ENCODE data around the gene CDAN1. TPM values are rescaled to one million over a fixed set of nuclear protein-coding genes. Genes with fewer than 3 reads are reported as not detected.

Gene CDAN1
- total RNA-seq, 2 donors from 2014 or later, result 3.5 to 6.1 TPM

- no peak for TF ChIP-seq CTCF (IDR thresholded peaks at IDR 0.05)
- no peak overlapping the region for H3K27ac ChIP-seq
- no peak for DNase-seq (ENCODE audit: low spot score)
- no peaks in the 10 kb centered on the region for H3K9me3 ChIP-seq
- no peak overlapping the region for H3K4me3 ChIP-seq
- H3K27me3 ChIP-seq, result no peaks in the 10 kb centered on the region
- no peaks in the 10 kb centered on the region for H3K4me1 ChIP-seq
- peaks cover 71% of the 10 kb centered on the region for H3K36me3 ChIP-seq
These were observed 15.0 kb downstream of the CDAN1 start for GRCh38 chr15:42721916-42722315.

GRCh38 chr15:42721016-42721415, 15.9 kb downstream of the CDAN1 start:
- Histone ChIP-seq H3K4me3 (no peak overlapping the region), H3K9me3 (no peaks in the 10 kb centered on the region), H3K4me1 (no peaks in the 10 kb centered on the region), H3K27me3 (no peaks in the 10 kb centered on the region), H3K36me3 (peaks cover 77% of the 10 kb centered on the region), H3K27ac (no peak overlapping the region)
- TF ChIP-seq CTCF (IDR thresholded peaks at IDR 0.05), result no peak
- no peak for DNase-seq (ENCODE audit: low spot score)

- H3K4me1 ChIP-seq, result no peaks in the 10 kb centered on the region
- H3K36me3 ChIP-seq, result peaks cover 72% of the 10 kb centered on the region
- H3K4me3 ChIP-seq, result no peak overlapping the region
- no peak overlapping the region for H3K27ac ChIP-seq
- TF ChIP-seq CTCF (IDR thresholded peaks at IDR 0.05), result no peak
- DNase-seq (ENCODE audit: low spot score), result no peak
- H3K27me3 ChIP-seq, result no peaks in the 10 kb centered on the region
- H3K9me3 ChIP-seq, result no peaks in the 10 kb centered on the region
These were observed 16.9 kb downstream of the CDAN1 start for GRCh38 chr15:42720071-42720470.

DNA sequence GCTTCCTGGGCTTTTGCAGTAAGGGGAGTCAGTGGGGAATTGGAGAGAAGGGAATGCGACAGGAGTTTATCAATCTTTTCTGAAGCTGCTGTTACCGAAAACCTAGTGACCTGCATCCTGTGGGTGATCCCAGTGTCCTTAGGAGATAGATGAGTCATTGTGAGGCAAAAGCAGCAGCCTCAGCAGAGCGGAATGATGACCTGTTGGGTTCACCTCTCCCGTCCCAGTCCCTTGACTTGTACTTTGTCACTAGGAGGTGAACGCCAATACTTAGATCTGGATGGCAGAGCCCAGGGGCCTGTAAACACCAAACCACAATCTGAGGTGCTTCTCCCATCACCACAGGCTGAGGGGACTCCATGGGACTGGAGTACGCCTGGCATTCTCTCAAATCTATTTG, 17.9 kb downstream of the CDAN1 start:
- Histone ChIP-seq H3K4me1 (no peaks in the 10 kb centered on the region), H3K27ac (no peak overlapping the region), H3K36me3 (peaks cover 62% of the 10 kb centered on the region), H3K9me3 (no peaks in the 10 kb centered on the region), H3K27me3 (no peaks in the 10 kb centered on the region), H3K4me3 (no peak overlapping the region)
- DNase-seq (ENCODE audit: low spot score), result no peak
- TF ChIP-seq CTCF (IDR thresholded peaks at IDR 0.05), result no peak

- Histone ChIP-seq H3K9me3 (no peaks in the 10 kb centered on the region), H3K36me3 (peaks cover 45% of the 10 kb centered on the region), H3K27me3 (no peaks in the 10 kb centered on the region), H3K4me3 (no peak overlapping the region), H3K27ac (no peak overlapping the region), H3K4me1 (no peaks in the 10 kb centered on the region)
- TF ChIP-seq CTCF (IDR thresholded peaks at IDR 0.05), result no peak
- DNase-seq (ENCODE audit: low spot score), result no peak
These were observed 20.3 kb downstream of the CDAN1 start for GRCh38 chr15:42716626-42717025.

GRCh38 chr15:42716125-42716524, 20.8 kb downstream of the CDAN1 start:
- Histone ChIP-seq H3K36me3 (peaks cover 44% of the 10 kb centered on the region), H3K9me3 (no peaks in the 10 kb centered on the region)
- no peak for TF ChIP-seq CTCF (IDR thresholded peaks at IDR 0.05)

More at GRCh38 chr15:42716125-42716524, 20.8 kb downstream of the CDAN1 start:
- Histone ChIP-seq H3K27me3 (no peaks in the 10 kb centered on the region), H3K27ac (no peak overlapping the region), H3K4me1 (no peaks in the 10 kb centered on the region), H3K4me3 (no peak overlapping the region)
- no peak for DNase-seq (ENCODE audit: low spot score)
